ENCODE measurements around the gene YIPF3. TPM values are rescaled to one million over a fixed set of nuclear protein-coding genes. Genes with fewer than 3 reads are reported as not detected.

Gene YIPF3
- total RNA-seq, 1 donor from 2014 or later: 69.9 TPM

GRCh38 chr6:43523284-43523683 lies 6.6 kb upstream of the YIPF3 start:
- Histone ChIP-seq H3K9me3 (replicated peaks) (no peaks in the 10 kb centered on the region), H3K36me3 (peaks cover 93% of the 10 kb centered on the region), H3K4me3 (no peak overlapping the region), H3K27ac (replicated peaks) (no peak overlapping the region), H3K27me3 (ENCODE audit: low read depth) (no peaks in the 10 kb centered on the region), H3K4me1 (peaks cover 43% of the 10 kb centered on the region)
- intact Hi-C loops (cut with micrococcal nuclease): no loop called here
- DNase-seq: no peak
- no peak for TF ChIP-seq CTCF (IDR thresholded peaks at IDR 0.05; ENCODE audit: borderline replicate concordance)

DNA sequence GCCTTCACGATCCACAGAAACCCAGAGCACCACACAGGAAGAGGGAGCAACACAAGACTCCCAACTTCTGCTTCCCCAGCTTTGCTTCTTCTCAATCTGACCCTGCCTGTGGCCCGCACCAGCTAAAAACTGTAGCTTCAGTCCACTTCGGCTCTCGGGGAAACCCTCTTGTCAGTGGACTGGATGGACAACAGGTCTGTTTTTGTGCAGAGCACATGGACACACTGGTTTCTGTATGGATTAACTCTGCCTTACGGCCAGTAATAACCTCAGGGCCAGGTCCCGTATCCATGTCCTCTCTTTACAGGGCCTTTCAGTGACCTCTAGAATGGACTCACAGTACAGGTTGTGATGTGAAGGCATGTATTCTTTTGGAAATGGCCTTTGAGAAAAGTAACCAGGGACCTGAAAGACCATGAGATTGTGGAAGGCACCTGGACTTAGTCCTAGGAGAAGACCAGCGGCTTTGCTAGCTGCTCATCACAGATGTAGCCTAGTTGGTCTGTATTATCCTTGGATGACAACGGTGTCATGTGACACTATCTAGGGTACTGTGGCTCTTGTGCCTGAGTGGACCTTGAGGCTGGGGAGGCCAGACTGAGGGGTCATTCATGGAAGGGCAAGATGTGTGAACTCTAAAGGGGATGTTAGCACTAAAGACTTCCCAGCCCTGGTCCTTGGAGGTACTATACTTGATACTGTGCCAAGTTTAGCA lies 6.0 kb upstream of the YIPF3 start:
- H3K27ac ChIP-seq (replicated peaks): peak overlapping the region; percentile 68
- no peaks in the 10 kb centered on the region for H3K9me3 ChIP-seq (replicated peaks)
- peaks cover 87% of the 10 kb centered on the region for H3K36me3 ChIP-seq
- no peak for DNase-seq
- no peak for TF ChIP-seq CTCF (IDR thresholded peaks at IDR 0.05; ENCODE audit: borderline replicate concordance)
- peaks cover 49% of the 10 kb centered on the region for H3K4me1 ChIP-seq
- no peak overlapping the region for H3K4me3 ChIP-seq
- H3K27me3 ChIP-seq (ENCODE audit: low read depth): no peaks in the 10 kb centered on the region
- intact Hi-C loops (cut with micrococcal nuclease): no loop called here

DNA sequence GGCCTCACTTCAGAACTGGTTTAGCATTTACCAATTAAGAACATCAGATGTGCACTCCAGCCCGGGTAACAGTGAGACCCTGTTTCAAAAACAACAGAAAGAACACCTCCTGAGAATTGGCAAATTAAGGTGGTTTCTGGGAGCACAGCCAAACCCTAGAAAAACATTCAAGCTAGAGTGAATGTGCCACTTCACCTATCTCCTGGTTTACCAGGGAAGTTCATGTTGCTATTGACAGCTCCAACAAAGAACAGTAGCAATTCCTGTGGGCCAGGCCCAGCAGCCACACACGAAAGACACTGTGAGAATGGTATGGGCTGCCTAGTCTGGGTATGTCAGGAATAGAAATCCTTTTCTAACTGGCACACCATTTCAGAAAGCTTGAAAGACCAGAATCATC lies 5.1 kb upstream of the YIPF3 start:
- TF ChIP-seq CTCF (IDR thresholded peaks at IDR 0.05; ENCODE audit: borderline replicate concordance): no peak
- H3K4me1 ChIP-seq: peaks cover 57% of the 10 kb centered on the region
- H3K36me3 ChIP-seq: peaks cover 78% of the 10 kb centered on the region
- H3K27ac ChIP-seq (replicated peaks): peak overlapping the region; percentile 68
- no peak for DNase-seq
- H3K27me3 ChIP-seq (ENCODE audit: low read depth): no peaks in the 10 kb centered on the region
- no peaks in the 10 kb centered on the region for H3K9me3 ChIP-seq (replicated peaks)
- no peak overlapping the region for H3K4me3 ChIP-seq
- intact Hi-C loops (cut with micrococcal nuclease): no loop called here

- no peak for DNase-seq
- Histone ChIP-seq H3K9me3 (replicated peaks) (no peaks in the 10 kb centered on the region), H3K27me3 (ENCODE audit: low read depth) (no peaks in the 10 kb centered on the region), H3K36me3 (peaks cover 65% of the 10 kb centered on the region), H3K27ac (replicated peaks) (no peak overlapping the region), H3K4me3 (no peak overlapping the region), H3K4me1 (peaks cover 73% of the 10 kb centered on the region)
- TF ChIP-seq CTCF (IDR thresholded peaks at IDR 0.05; ENCODE audit: borderline replicate concordance): no peak
- intact Hi-C loops (cut with micrococcal nuclease): no loop called here
These were observed 3.4 kb upstream of the YIPF3 start for GRCh38 chr6:43520097-43520496.

- Histone ChIP-seq H3K4me3 (peak overlapping the region; percentile 92), H3K27me3 (ENCODE audit: low read depth) (no peaks in the 10 kb centered on the region), H3K4me1 (peaks cover 87% of the 10 kb centered on the region), H3K27ac (replicated peaks) (peak overlapping the region; percentile 93), H3K36me3 (peaks cover 65% of the 10 kb centered on the region), H3K9me3 (replicated peaks) (no peaks in the 10 kb centered on the region)
- intact Hi-C loops (cut with micrococcal nuclease): no loop called here
- DNase-seq: no peak
- TF ChIP-seq CTCF (IDR thresholded peaks at IDR 0.05; ENCODE audit: borderline replicate concordance): no peak
These were observed 1.0 kb upstream of the YIPF3 start for GRCh38 chr6:43517505-43518357.

All from left ventricle myocardium inferior (tissue), 1 donor.